Urinary bladder (tissue), 4 donors: Measurements from ENCODE around the gene UTY. TPM values are rescaled to one million over a fixed set of nuclear protein-coding genes. Genes with fewer than 3 reads are reported as not detected.
A peak's percentile ranks its signal among the peaks of the same experiment; 100 is the strongest.

Source experiments
- DNase-seq: peaks from one replicate; pipeline ENCODE4 v3.0.0-alpha.2; 2015; ENCODE audit errors: extremely low spot score
- H3K27ac ChIP-seq: one replicate; pipeline ENCODE4 v1.5.1; 2013; ENCODE audit warnings: low read depth, mild to moderate bottlenecking, moderate library complexity
- H3K36me3 ChIP-seq: one replicate; pipeline ENCODE4 v1.6.1; 2013; ENCODE audit warnings: mild to moderate bottlenecking, moderate library complexity; ENCODE audit not compliant: insufficient read depth
- H3K4me1 ChIP-seq: one replicate; pipeline ENCODE4 v1.6.1; 2013; ENCODE audit warnings: mild to moderate bottlenecking, moderate library complexity; ENCODE audit not compliant: insufficient read depth
- H3K4me3 ChIP-seq: one replicate; pipeline ENCODE4 v1.5.1; 2013; ENCODE audit warnings: low read depth, low read length
- WGBS: extraction: QIAGEN DNeasy Blood & Tissue Kit; methylation state at CpG from one replicate; pipeline ENCODE4 v1.1.7; 2013; 5-methylcytosine and 5-hydroxymethylcytosine counted together
- polyA plus RNA-seq: library from polyadenylated mRNA; stranded (reverse); fragments of 200-250 nt; gene quantifications from one replicate; pipeline ENCODE4 v1.2.3, GENCODE V29; 2013
- total RNA-seq: library from RNA; depleted of rRNA; stranded (reverse); fragments of >200 nt; gene quantifications from one replicate; pipeline ENCODE4 v1.2.3, GENCODE V29; 2014
- donor health status: healthy with polysubstance abuse.
- donor health status: healthy.

Gene UTY
- not detected for total RNA-seq
- polyA plus RNA-seq: 6.2 TPM

DNA sequence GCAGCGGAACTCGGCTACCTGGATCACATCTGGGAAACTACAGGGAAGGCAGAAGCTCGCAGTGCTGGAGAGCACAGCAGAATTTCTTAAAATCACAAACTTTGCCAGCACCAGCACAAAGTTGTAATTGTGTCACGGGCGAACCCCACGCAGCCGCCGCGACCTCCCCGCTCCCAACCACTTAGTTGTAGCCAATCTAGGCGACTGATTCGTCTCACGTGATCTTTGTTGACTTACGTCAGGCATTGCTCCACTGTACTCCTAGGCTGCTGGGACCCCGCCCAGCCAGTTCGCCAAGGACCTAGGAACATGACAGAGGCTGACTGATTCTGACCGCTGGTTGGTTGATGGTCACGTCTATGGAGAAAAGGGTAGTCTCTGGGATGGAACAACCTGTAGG is at the start of gene UTY:
UTY (minus strand) TSS at position 206 of the 400 bp plus-strand sequence. CDS start 368 bp downstream, outside the sequence.
- WGBS: under 1% methylated on average over 18 of the region's 18 CpGs
- DNase-seq: peak; percentile 81
- peak within 1 kb of the TSS; percentile 55 for H3K4me3 ChIP-seq

DNA sequence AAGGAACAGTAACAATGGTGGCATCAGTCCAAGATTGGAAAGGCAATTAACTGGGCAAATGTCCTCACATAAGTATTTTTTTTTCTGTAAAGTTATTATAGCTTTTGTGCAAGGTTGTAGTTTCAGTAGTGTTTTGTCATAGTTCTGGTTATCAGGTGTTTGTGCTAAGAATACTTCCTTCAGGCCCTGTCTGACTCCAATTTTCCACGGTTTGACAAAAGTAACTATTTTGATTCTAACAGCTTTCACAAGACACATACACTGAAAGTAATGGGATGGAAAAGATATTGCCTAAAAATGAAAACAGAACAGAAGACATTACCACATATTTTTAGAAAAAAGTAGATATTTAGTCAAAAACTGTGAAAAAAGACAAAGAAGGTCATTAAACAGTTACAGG is 40.6 kb upstream of the UTY start:
- Histone ChIP-seq H3K4me3 (no peak overlapping the region), H3K36me3 (no peaks in the 10 kb centered on the region), H3K4me1 (no peaks in the 10 kb centered on the region), H3K27ac (no peak overlapping the region)
- no peak for DNase-seq
- 61% methylated on average over 1 of the region's 1 CpG for WGBS

More for the DNA sequence above, at the start of gene UTY:
- peak within 1 kb of the TSS; percentile 82 for H3K27ac ChIP-seq
- H3K4me1 ChIP-seq: no peaks in the 10 kb centered on the region
- no peaks in the 10 kb centered on the region for H3K36me3 ChIP-seq

DNA sequence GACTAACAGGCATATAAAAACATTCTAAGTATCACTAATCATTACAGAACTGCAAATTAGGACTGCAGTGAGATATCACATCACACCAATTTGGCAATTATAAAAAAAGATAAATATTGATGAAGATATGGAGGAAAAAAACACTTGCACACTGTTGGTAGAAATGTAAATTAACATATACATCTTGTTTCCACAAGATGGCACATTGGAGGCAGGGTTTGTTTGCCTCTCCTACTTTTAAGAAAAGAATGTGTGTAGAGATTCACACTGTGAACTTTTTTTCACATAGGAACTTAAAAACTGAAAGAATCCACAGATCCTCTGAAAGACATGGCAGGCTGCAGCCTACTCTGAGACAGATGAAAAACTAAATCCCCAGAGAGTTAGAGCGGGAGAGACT is 21.4 kb upstream of the UTY start:
- H3K4me1 ChIP-seq: no peaks in the 10 kb centered on the region
- H3K4me3 ChIP-seq: no peak overlapping the region
- DNase-seq: no peak
- H3K36me3 ChIP-seq: no peaks in the 10 kb centered on the region
- H3K27ac ChIP-seq: no peak overlapping the region
- WGBS: 83% methylated on average over 1 of the region's 1 CpG

DNA sequence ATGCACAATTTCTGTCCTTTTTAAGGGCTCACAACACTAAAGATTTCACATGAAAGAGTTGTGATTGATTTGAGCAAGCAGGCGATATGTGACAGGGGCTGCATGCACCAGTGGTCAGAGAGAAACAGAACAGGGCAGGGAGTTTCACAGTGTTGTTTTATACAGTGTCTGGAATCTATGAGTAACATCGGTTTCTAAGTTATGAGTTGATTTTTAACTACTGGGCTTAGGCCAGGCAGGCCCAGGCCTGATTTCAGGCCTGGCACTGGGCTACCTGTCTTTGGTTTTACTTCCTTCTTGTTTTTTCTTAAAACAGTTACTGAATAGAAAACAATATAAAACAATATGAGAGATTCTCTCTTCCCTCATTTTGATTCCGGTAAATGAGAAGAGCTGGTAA is 13.9 kb upstream of the UTY start:
- no peak for DNase-seq
- Histone ChIP-seq H3K36me3 (no peaks in the 10 kb centered on the region), H3K27ac (no peak overlapping the region), H3K4me3 (no peak overlapping the region), H3K4me1 (no peaks in the 10 kb centered on the region)
- WGBS: 60% methylated on average over 3 of the region's 3 CpGs

DNA sequence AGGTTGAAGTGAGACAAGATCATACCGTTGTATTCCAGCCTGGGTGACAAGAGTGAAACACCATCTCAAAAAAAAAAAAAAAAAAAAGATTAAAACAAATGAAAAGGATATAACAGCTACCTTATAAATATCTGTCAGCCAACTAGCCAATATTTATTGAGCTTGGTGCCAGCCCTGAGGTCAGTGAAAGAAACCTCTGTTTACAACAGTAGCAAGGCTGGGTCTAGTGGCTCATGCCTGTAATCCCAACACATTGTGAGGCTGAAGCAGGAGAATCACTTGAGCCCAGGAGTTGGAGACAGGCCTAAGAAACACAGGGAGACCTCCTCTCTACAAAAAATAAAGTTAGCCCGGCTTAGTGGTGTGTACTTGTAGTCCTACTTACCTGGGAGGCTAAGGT is 12.6 kb upstream of the UTY start:
- no peak overlapping the region for H3K27ac ChIP-seq
- H3K4me3 ChIP-seq: no peak overlapping the region
- no peaks in the 10 kb centered on the region for H3K4me1 ChIP-seq
- no peaks in the 10 kb centered on the region for H3K36me3 ChIP-seq
- DNase-seq: no peak
- WGBS: 100% methylated on average over 2 of the region's 2 CpGs

DNA sequence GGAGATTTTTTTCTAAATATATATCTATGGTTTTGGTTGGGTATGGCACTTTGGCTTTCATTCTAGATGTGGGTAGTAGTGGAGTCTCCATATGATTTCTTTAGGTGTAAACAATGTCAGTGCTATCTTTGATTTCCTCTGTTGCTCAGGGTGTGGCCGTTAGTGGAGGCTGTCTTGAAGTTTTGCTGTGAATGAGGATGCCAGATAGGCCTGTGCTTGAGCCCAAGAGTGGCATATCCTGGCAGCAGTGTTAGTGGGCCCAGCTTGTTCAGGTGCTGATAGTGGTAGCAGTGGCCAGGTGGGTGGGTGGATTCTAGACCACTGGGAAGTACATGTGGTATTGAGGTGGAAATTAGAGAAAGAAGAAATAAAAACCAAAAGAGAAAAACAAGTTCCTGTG is 8.9 kb upstream of the UTY start:
- Histone ChIP-seq H3K27ac (no peak overlapping the region), H3K4me3 (no peak overlapping the region), H3K4me1 (no peaks in the 10 kb centered on the region), H3K36me3 (no peaks in the 10 kb centered on the region)
- 61% methylated on average over 1 of the region's 1 CpG for WGBS
- no peak for DNase-seq

DNA sequence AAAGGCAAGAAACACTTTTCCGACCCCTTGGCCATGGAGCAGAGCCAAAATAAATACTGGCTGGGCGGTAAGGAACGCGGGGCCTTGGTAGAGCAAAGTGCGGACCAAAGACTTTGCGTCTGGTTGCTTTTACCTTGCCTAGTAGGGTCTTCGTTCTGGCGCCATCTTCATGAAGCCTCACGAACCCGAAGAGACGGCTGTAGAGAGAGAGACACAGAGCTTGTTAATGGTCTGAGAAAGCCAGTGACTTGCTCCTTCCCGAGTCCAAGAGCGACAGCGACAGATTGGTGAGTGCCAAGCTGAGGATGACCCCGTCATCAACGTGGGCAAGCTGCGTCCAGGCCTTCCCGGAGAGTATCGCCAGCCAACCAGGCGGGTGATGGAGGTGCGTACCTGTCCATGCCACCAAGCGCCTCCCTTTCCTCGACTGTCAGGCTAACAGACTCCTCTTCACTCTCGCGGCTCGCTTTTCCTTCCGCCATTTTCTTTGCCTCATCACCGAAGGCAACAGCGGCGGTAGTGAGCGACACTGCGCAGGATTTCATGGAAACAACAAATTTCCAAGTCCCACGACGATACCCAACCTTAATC is 617 bp downstream of the UTY start:
- WGBS: under 1% methylated on average over 34 of the region's 34 CpGs
- peak overlapping the region; percentile 82 for H3K27ac ChIP-seq
- DNase-seq: peak; percentile 18
- no peaks in the 10 kb centered on the region for H3K4me1 ChIP-seq
- peak overlapping the region; percentile 55 for H3K4me3 ChIP-seq
- no peaks in the 10 kb centered on the region for H3K36me3 ChIP-seq

DNA sequence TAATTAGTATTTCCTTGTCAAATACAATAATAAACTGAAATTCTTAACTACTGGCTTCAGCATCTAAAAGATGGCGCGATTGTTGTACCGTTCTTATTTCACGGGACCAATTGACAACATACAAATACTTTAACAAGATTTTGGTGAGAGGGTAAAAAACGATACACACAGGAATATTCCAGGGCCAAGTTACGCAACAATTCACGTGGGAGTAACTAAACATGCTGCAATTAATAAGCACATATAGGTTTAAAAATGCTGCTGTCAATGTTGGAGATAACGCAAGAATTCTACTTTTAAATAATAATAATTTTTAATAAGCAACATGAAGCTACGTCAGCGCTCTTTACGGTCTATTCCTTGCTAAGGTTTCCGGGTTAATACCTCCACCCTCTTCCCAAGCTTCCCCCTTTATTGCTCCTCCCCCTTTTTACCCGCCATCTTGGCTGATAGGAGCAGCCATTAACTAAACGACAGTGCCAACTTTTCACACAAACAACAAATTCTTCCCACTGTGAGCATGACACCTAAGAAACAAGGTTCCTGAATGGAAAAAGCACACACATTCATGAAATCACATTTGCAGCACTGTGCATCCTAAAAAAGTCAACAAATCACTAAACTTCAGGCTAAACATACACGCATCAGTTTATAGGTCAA is 1.6 kb downstream of the UTY start:
- peak; percentile 67 for DNase-seq
- H3K4me3 ChIP-seq: peak overlapping the region; percentile 55
- WGBS: under 1% methylated on average over 15 of the region's 15 CpGs

DNA sequence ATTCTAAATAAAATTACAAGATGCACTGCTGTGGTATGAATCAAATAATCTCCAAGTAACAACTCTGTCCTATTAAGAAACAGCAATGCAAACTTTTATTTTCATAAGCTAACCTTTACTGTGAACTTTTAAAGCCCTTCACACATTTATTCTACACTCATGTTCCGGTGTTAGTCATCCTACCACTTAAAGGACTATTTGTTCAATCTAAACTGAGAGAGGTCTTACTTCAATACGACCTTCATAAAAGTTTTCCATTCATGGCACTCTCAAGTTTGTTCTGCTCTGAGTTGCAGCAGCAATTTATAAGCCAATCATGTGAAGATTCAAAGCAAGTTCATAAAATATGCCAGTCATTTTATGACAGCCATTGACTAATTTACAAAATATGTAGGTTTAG is 4.8 kb downstream of the UTY start:
- Histone ChIP-seq H3K4me1 (no peaks in the 10 kb centered on the region), H3K27ac (no peak overlapping the region), H3K36me3 (peaks cover 3% of the 10 kb centered on the region), H3K4me3 (no peak overlapping the region)
- 53% methylated on average over 2 of the region's 2 CpGs for WGBS
- DNase-seq: no peak

More for the DNA sequence above, 1.6 kb downstream of the UTY start:
- no peaks in the 10 kb centered on the region for H3K36me3 ChIP-seq
- H3K27ac ChIP-seq: peak overlapping the region; percentile 82
- no peaks in the 10 kb centered on the region for H3K4me1 ChIP-seq

DNA sequence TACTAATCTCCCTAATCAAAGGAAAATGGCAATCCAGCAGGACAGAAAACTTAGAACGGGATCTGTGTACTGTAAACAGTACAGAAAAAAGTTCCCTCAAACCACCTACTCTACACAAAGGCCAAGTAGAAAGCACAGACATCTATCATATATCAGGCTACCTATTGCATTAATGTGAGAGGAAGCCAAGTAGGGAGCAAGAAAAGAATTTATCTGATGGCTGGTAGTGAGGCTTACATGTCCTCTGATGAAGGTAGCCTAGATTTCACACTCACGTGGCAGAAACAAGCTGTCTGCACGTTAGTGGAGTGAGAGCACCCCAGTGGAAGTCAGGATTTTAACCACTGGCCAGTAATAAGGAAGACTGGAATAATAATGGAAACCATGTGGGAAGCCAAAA is 28.3 kb downstream of the UTY start:
- DNase-seq: no peak
- Histone ChIP-seq H3K4me3 (no peak overlapping the region), H3K27ac (no peak overlapping the region), H3K4me1 (no peaks in the 10 kb centered on the region), H3K36me3 (peaks cover 2% of the 10 kb centered on the region)
- 74% methylated on average over 3 of the region's 3 CpGs for WGBS

DNA sequence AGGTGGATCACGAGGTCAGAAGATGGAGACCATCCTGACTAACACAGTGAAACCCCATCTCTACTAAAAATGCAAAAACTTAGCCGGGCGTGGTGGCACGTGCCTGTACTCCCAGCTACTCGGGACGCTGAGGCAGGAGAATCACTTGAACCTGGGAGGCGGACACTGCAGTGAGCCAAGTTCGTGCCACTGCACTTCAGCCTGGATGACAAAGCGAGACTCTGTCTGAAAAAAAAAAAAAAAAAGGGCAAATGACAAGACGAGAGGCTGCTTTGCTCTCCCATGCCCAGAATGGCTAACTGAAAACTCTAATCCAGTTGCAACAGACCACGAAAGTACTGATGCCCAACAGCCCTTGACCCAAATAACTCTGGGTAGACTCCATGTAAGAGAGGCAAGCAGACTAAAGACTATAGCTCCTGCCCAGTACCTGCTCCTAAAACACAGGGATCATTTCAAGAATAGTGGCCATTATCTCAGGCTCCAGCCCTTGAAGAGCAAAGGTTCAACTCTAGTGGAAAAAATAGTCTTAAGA is 29.2 kb downstream of the UTY start:
- no peak for DNase-seq
- 94% methylated on average over 11 of the region's 11 CpGs for WGBS
- Histone ChIP-seq H3K4me3 (no peak overlapping the region), H3K27ac (no peak overlapping the region), H3K36me3 (peaks cover 2% of the 10 kb centered on the region), H3K4me1 (no peaks in the 10 kb centered on the region)

DNA sequence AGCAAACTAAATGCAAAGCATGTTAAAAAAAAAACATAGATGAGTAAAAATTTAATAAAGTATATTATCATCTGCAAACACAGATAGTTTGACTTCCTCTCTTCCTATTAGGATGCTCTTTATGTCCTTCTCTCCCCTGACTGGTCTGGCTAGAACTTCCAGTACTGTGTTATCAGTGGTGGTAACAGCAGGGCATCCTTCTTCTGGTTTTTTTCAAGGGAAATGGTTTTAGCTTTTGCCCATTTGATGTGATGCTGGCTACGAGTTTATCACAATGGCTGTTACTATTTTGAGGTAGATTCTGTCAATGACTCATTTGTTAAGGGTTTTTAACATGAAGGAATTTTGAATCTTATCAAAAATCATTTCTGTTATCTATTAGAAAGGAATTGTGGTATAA is 34.3 kb downstream of the UTY start:
- Histone ChIP-seq H3K27ac (no peak overlapping the region), H3K4me1 (peaks cover 2% of the 10 kb centered on the region), H3K4me3 (no peak overlapping the region), H3K36me3 (peaks cover 6% of the 10 kb centered on the region)
- DNase-seq: no peak
- 50% methylated on average over 1 of the region's 1 CpG for WGBS

DNA sequence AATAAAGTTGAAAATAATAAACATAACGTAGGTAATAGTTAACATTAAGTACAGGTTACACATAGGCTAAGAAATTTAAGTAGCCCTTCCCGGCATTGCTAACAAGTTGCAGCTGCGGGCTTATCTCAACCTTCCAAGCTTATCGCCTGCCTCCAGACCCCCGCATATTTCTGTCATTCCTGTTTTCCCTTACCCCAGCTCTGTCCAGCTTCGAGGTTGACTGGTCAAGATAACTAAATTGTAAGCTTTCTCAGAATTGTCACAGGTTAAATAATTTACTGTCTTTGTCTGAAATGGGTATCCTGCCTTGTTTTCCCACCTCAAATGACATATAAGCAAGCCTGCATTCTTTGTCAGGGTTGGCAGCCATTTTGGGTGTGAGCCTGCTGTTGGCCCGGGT is 36.7 kb downstream of the UTY start:
- Histone ChIP-seq H3K36me3 (peaks cover 6% of the 10 kb centered on the region), H3K4me1 (peaks cover 2% of the 10 kb centered on the region), H3K4me3 (no peak overlapping the region), H3K27ac (no peak overlapping the region)
- DNase-seq: no peak
- WGBS: 65% methylated on average over 7 of the region's 7 CpGs

DNA sequence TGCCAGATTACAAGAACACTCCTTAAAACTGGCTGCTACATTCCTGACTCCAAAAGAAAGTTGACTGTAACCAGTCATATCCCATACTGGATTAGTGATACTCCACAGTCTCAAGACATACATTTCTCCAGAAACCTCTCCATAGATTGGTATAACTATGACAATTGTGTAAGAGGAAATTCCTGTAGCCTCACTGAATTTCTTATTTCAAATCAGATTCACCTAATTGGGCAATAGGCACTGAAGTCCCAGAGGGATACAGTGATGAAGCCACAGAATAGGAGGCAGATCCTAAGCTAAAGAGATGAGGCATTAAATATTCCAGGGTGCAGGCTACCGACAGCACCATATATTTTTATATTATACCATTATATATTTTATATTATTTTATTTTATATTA is 39.0 kb downstream of the UTY start:
- DNase-seq: no peak
- Histone ChIP-seq H3K4me3 (no peak overlapping the region), H3K27ac (no peak overlapping the region), H3K36me3 (peaks cover 3% of the 10 kb centered on the region), H3K4me1 (peaks cover 2% of the 10 kb centered on the region)
- WGBS: 98% methylated on average over 1 of the region's 1 CpG
